Calu3 (cell line): ENCODE results near the gene KCTD1. TPM values are rescaled to one million over a fixed set of nuclear protein-coding genes. Genes with fewer than 3 reads are reported as not detected.

Experiments used
- BruUV-seq: library from RNA; stranded (reverse); fragments of 400-500 nt; replicated peaks from 2 replicates; lab custom pipeline; 2021; lab: Mats Ljungman, UMichigan
- CTCF ChIA-PET: fragments of 300-600 bp; sonication (Branson Sonifier 250); formaldehyde crosslinking; loops from one replicate; lab custom pipeline; 2022; ENCODE audit warnings: antibody characterized with exemption; lab: Charles Lee
- DNase-seq: peaks from one replicate; pipeline ENCODE4 v3.0.0; 2022
- H3K27ac Mint-ChIP-seq: one replicate; pipeline ENCODE4 v1.8.0; 2022; ENCODE audit warnings: mixed read lengths; ENCODE audit not compliant: unreplicated experiment
- H3K27me3 Mint-ChIP-seq: one replicate; pipeline ENCODE4 v1.8.0; 2022; ENCODE audit warnings: mixed read lengths; ENCODE audit not compliant: unreplicated experiment
- H3K36me3 Mint-ChIP-seq: one replicate; pipeline ENCODE4 v1.8.0; 2022; ENCODE audit warnings: mild to moderate bottlenecking, moderate library complexity, mixed read lengths; ENCODE audit not compliant: insufficient read depth, unreplicated experiment
- H3K4me1 Mint-ChIP-seq: one replicate; pipeline ENCODE4 v1.8.0; 2022; ENCODE audit warnings: mild to moderate bottlenecking, low read depth, mixed read lengths; ENCODE audit not compliant: unreplicated experiment
- H3K4me3 Mint-ChIP-seq: one replicate; pipeline ENCODE4 v1.8.0; 2022; ENCODE audit warnings: mild to moderate bottlenecking, low read depth, moderate library complexity, mixed read lengths; ENCODE audit not compliant: unreplicated experiment
- H3K9me3 Mint-ChIP-seq: one replicate; pipeline ENCODE4 v1.8.0; 2022; ENCODE audit warnings: low read depth, mixed read lengths; ENCODE audit not compliant: unreplicated experiment
- intact Hi-C: fragments of 100-400 bp; cut with micrococcal nuclease; formaldehyde crosslinking; loops from one replicate; pipeline ENCODE4 v1.10.0; 2022; ENCODE audit not compliant: unreplicated experiment
- total RNA-seq: library from RNA; stranded (reverse); gene quantifications from 2 replicates; pipeline ENCODE4 v1.2.3, GENCODE V29; 2022
- TF ChIP-seq, protein P1 (sequence below): fragments of 200-600 bp; IDR thresholded peaks from one replicate; pipeline ENCODE4 v1.8.0; 2022; ENCODE audit warnings: antibody characterized with exemption; ENCODE audit not compliant: unreplicated experiment

KCTD1 gene
- total RNA-seq, 1 experiment from 2014 or later, result 54.1 TPM

DNA sequence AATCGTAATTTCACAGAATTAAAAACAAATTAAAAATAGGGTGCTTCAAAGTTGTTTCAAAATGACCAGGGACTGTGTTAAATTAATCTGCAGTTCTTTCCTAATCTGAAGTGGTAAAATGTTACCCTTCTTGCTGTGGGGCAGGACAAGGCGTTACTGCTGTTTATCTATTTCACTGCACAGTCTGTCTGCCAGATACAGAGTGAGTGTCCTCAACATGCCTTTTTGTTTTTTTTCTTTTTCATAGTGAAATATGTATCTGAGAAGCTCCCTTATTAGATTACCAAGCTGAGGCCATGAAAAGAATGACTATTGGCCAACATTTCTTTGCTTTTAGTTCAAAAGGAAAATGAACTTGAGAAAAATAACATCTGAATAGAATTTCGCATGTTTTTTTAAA, 38.0 kb downstream of the KCTD1 start:
- TF ChIP-seq, protein P1, sequence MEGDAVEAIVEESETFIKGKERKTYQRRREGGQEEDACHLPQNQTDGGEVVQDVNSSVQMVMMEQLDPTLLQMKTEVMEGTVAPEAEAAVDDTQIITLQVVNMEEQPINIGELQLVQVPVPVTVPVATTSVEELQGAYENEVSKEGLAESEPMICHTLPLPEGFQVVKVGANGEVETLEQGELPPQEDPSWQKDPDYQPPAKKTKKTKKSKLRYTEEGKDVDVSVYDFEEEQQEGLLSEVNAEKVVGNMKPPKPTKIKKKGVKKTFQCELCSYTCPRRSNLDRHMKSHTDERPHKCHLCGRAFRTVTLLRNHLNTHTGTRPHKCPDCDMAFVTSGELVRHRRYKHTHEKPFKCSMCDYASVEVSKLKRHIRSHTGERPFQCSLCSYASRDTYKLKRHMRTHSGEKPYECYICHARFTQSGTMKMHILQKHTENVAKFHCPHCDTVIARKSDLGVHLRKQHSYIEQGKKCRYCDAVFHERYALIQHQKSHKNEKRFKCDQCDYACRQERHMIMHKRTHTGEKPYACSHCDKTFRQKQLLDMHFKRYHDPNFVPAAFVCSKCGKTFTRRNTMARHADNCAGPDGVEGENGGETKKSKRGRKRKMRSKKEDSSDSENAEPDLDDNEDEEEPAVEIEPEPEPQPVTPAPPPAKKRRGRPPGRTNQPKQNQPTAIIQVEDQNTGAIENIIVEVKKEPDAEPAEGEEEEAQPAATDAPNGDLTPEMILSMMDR, result no peak
- Mint-ChIP-seq H3K36me3 (no peaks in the 10 kb centered on the region), H3K4me3 (no peak overlapping the region), H3K9me3 (no peaks in the 10 kb centered on the region), H3K27ac (peak overlapping the region; percentile 45), H3K27me3 (no peaks in the 10 kb centered on the region), H3K4me1 (peaks cover 70% of the 10 kb centered on the region)
- intact Hi-C loops, result loop anchor here (5.0 kb wide), 1 partner anchor 37 kb away; the partner anchor contains the start of gene KCTD1
- DNase-seq, result no peak
- no TSS peak for BruUV-seq
- CTCF ChIA-PET, result interaction anchor here (1.0 to 1.3 kb wide), 2 partner anchors 21 to 23 kb away, joined by 3 read pairs; no protein-coding TSS in a partner anchor

DNA sequence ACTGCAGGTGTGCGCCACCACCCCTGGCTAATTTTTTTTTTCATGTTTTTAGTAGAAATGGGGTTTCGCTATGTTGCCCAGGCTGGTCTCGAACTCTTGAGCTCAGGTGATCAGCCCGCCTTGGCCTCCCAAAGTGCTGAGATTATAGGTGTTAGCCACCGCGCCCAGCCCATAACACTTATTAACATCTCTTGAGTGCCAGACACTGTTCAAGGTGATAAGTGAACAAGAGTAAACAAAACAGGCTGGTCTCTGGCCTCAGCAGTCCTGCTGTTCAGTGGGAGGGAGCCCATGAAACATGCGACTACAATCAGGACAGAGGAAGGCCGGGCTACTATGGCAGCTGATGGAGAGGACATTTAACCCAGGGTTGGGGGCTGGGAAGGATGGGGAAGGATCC, 42.3 kb downstream of the KCTD1 start:
- CTCF ChIA-PET, result interaction anchor here (0.6 kb wide), 1 partner anchor 42 kb away, joined by 3 read pairs; the partner anchor contains the start of gene KCTD1
- Mint-ChIP-seq H3K27me3 (no peaks in the 10 kb centered on the region), H3K9me3 (no peaks in the 10 kb centered on the region), H3K4me3 (no peak overlapping the region), H3K4me1 (peaks cover 48% of the 10 kb centered on the region), H3K36me3 (no peaks in the 10 kb centered on the region), H3K27ac (peak overlapping the region; percentile 45)
- DNase-seq, result no peak
- TF ChIP-seq, protein P1, result no peak
- intact Hi-C loops, result no loop called here
- no TSS peak for BruUV-seq

DNA sequence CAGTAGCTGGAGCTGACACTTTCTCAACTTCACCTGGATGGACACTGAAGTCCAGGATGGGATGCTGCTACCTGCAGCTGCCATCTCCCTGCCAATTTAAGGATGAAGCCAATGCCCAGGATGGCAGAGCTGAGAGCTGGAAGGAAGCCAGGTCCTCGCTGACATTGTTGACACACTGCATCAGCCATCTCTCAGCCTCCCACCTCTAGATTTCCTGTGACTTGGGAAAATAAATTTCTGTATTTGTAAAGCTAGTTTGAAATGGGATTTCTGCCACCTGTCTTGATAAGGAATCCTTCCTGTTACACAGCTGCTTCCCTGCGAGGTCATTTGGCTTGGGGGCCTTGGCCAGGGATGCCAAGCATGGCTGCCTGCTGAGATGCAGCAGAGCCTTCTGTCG, 43.5 kb downstream of the KCTD1 start:
- no peaks in the 10 kb centered on the region for H3K9me3 Mint-ChIP-seq
- CTCF ChIA-PET, result interaction anchor here (0.7 to 1.6 kb wide), 2 partner anchors 15 to 17 kb away, joined by 3 read pairs; no protein-coding TSS in a partner anchor
- no peak for DNase-seq
- BruUV-seq, result no TSS peak
- H3K36me3 Mint-ChIP-seq, result peaks cover 11% of the 10 kb centered on the region
- intact Hi-C loops, result no loop called here
- TF ChIP-seq, protein P1, result no peak
- H3K4me3 Mint-ChIP-seq, result no peak overlapping the region
- no peak overlapping the region for H3K27ac Mint-ChIP-seq
- no peaks in the 10 kb centered on the region for H3K27me3 Mint-ChIP-seq
- peaks cover 41% of the 10 kb centered on the region for H3K4me1 Mint-ChIP-seq

- intact Hi-C loops, result no loop called here
- TF ChIP-seq, protein P1, result no peak
- Mint-ChIP-seq H3K9me3 (no peaks in the 10 kb centered on the region), H3K27me3 (no peaks in the 10 kb centered on the region), H3K36me3 (peaks cover 14% of the 10 kb centered on the region), H3K4me3 (no peak overlapping the region), H3K4me1 (peaks cover 29% of the 10 kb centered on the region), H3K27ac (peak overlapping the region; percentile 22)
- CTCF ChIA-PET, result no interaction called here
- no peak for DNase-seq
- no TSS peak for BruUV-seq
Observed at GRCh38 chr18:26503382-26503781, 45.0 kb downstream of the KCTD1 start.
